Osteoblast (primary cell): ENCODE measurements around the gene KAZN. TPM values are rescaled to one million over a fixed set of nuclear protein-coding genes. Genes with fewer than 3 reads are reported as not detected.

Experiments
- DNase-seq: peaks from one replicate; pipeline ENCODE4 v3.0.0; 2011; ENCODE audit warnings: low spot score, mixed read lengths; ENCODE audit not compliant: insufficient read length; ENCODE audit errors: missing footprints
- H2AFZ ChIP-seq: 2 replicates; pipeline ENCODE4 v1.6.0; 2011; ENCODE audit warnings: mild to moderate bottlenecking, low read length
- H3K27ac ChIP-seq: 2 replicates; pipeline ENCODE4 v1.5.1; 2011; ENCODE audit warnings: mild to moderate bottlenecking, low read depth, low read length, moderate library complexity
- H3K27me3 ChIP-seq: 2 replicates; pipeline ENCODE4 v1.6.0; 2012; ENCODE audit warnings: mild to moderate bottlenecking, control low read depth, inconsistent platforms, low read length, moderate library complexity; ENCODE audit not compliant: insufficient read depth
- H3K36me3 ChIP-seq: 2 replicates; pipeline ENCODE4 v1.5.1; 2011; ENCODE audit warnings: mild to moderate bottlenecking, low read length, control low read depth, moderate library complexity; ENCODE audit not compliant: insufficient read depth
- H3K4me1 ChIP-seq: 2 replicates; pipeline ENCODE4 v1.5.1; 2011; ENCODE audit warnings: mild to moderate bottlenecking, low read length, control low read depth, moderate library complexity; ENCODE audit not compliant: insufficient read depth
- H3K4me2 ChIP-seq: 2 replicates; pipeline ENCODE4 v1.6.0; 2011; ENCODE audit warnings: mild to moderate bottlenecking, low read length; ENCODE audit not compliant: insufficient read depth
- H3K4me3 ChIP-seq: fragments of 200-600 bp; sonication (generic); 3 replicates; pipeline ENCODE4 v1.5.1; 2012; ENCODE audit warnings: mild to moderate bottlenecking, low read length, inconsistent platforms; ENCODE audit not compliant: insufficient read depth
- H3K79me2 ChIP-seq: 2 replicates; pipeline ENCODE4 v1.6.0; 2012; ENCODE audit warnings: mild to moderate bottlenecking, low read length, control low read depth, inconsistent platforms; ENCODE audit not compliant: insufficient read depth
- H3K9me3 ChIP-seq: 2 replicates; pipeline ENCODE4 v1.5.1; 2011; ENCODE audit warnings: low read depth, low read length, control low read depth
- H4K20me1 ChIP-seq: 2 replicates; pipeline ENCODE4 v1.6.0; 2012; ENCODE audit warnings: mild to moderate bottlenecking, low read length, control low read depth; ENCODE audit not compliant: insufficient read depth
- CTCF ChIP-seq: IDR thresholded peaks from 2 replicates; pipeline ENCODE4 v1.5.1; 2011; ENCODE audit warnings: mild to moderate bottlenecking, low read depth, low read length, moderate library complexity; ENCODE audit errors: extremely low read depth
- total RNA-seq: library from RNA; depleted of rRNA; stranded (reverse); fragments of >200 nt; gene quantifications from 2 replicates; pipeline ENCODE4 v1.2.3, GENCODE V29; 2012

KAZN gene
- total RNA-seq, 1 donor = 9.0 TPM

GRCh38 chr1:14567056-14567455 lies 31.4 kb upstream of the KAZN start:
- Histone ChIP-seq H3K36me3 (no peaks in the 10 kb centered on the region), H3K79me2 (no peaks in the 10 kb centered on the region), H3K27ac (no peak overlapping the region), H3K4me2 (no peak overlapping the region), H3K4me3 (no peak overlapping the region), H3K9me3 (no peaks in the 10 kb centered on the region), H3K27me3 (no peaks in the 10 kb centered on the region), H2AFZ (no peak overlapping the region), H4K20me1 (no peaks in the 10 kb centered on the region), H3K4me1 (peaks cover 5% of the 10 kb centered on the region)
- DNase-seq = no peak
- TF ChIP-seq CTCF = no peak

DNA sequence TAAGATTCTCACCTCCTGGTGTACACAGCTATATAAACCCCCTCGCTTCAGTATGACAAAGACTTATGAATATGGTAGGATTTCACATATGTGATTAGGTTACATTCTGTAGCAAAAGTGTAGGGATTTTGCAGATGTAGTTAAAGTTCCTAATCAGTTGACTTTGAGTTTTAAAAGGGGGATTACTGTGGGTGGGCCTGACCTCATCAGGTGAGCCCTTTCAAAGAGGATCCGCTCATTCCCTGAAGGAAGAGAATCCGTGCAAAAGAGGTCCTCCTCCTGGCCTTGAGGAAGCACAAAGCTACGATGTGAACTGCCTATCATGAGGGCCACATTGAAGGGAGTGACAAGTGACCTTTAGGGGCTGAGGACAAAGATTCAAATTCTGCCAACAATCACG lies 30.6 kb upstream of the KAZN start:
- TF ChIP-seq CTCF = no peak
- H3K4me1 ChIP-seq = peaks cover 5% of the 10 kb centered on the region
- no peak overlapping the region for H3K4me3 ChIP-seq
- H3K9me3 ChIP-seq = no peaks in the 10 kb centered on the region
- H3K27ac ChIP-seq = no peak overlapping the region
- no peak overlapping the region for H3K4me2 ChIP-seq
- H4K20me1 ChIP-seq = no peaks in the 10 kb centered on the region
- H3K36me3 ChIP-seq = no peaks in the 10 kb centered on the region
- no peaks in the 10 kb centered on the region for H3K79me2 ChIP-seq
- H3K27me3 ChIP-seq = no peaks in the 10 kb centered on the region
- no peak for DNase-seq
- H2AFZ ChIP-seq = no peak overlapping the region

- Histone ChIP-seq H3K27ac (no peak overlapping the region), H3K27me3 (no peaks in the 10 kb centered on the region), H3K79me2 (no peaks in the 10 kb centered on the region), H3K36me3 (no peaks in the 10 kb centered on the region), H4K20me1 (no peaks in the 10 kb centered on the region), H3K9me3 (no peaks in the 10 kb centered on the region), H3K4me3 (no peak overlapping the region), H3K4me1 (peaks cover 5% of the 10 kb centered on the region), H3K4me2 (no peak overlapping the region), H2AFZ (no peak overlapping the region)
- TF ChIP-seq CTCF = no peak
- DNase-seq = no peak
Observed at GRCh38 chr1:14568716-14569355, 29.6 kb upstream of the KAZN start.

GRCh38 chr1:14570514-14570913 lies 28.0 kb upstream of the KAZN start:
- Histone ChIP-seq H3K27me3 (no peaks in the 10 kb centered on the region), H3K4me3 (no peak overlapping the region), H3K36me3 (no peaks in the 10 kb centered on the region), H3K4me2 (no peak overlapping the region), H4K20me1 (no peaks in the 10 kb centered on the region), H3K27ac (no peak overlapping the region), H3K79me2 (no peaks in the 10 kb centered on the region), H3K4me1 (peaks cover 5% of the 10 kb centered on the region), H2AFZ (no peak overlapping the region), H3K9me3 (no peaks in the 10 kb centered on the region)
- no peak for TF ChIP-seq CTCF
- no peak for DNase-seq
